Activated naive CD4-positive, alpha-beta T cell treated with anti-CD3 and anti-CD28 coated beads, Interleukin-2, amount 50 U/mL, for 72 hours (primary cell): Measurements from ENCODE around the gene TMEM11. TPM values are rescaled to one million over a fixed set of nuclear protein-coding genes. Genes with fewer than 3 reads are reported as not detected.
A peak's percentile ranks its signal among the peaks of the same experiment; 100 is the strongest.

Experiments
- ATAC-seq, 2 donors: fragments of 150-1000 bp; cut with Tn5 transposase; 2 replicates each; pipeline ENCODE4 v1.10.0; 2021; ENCODE audit warnings: mild to moderate bottlenecking in 2 of 2, moderate library complexity in 2 of 2
- DNase-seq, 2 donors: peaks; one replicate each; pipeline ENCODE4 v3.0.0; 2021 to 2022; ENCODE audit warnings: low spot score in 2 of 2
- H3K27ac Mint-ChIP-seq, 2 donors: one replicate each; pipeline ENCODE4 v1.8.0; 2022; ENCODE audit warnings: mild to moderate bottlenecking in 2 of 2, mixed read lengths in 2 of 2
- H3K36me3 Mint-ChIP-seq, 2 donors: one replicate each; pipeline ENCODE4 v1.8.0; 2022; ENCODE audit warnings: mixed read lengths in 2 of 2
- H3K9me3 Mint-ChIP-seq, 2 donors: one replicate each; pipeline ENCODE4 v1.8.0; 2022; ENCODE audit warnings: mixed read lengths in 2 of 2
- total RNA-seq, 2 donors: library from RNA; stranded (reverse); gene quantifications; one replicate each; pipeline ENCODE4 v1.2.3, GENCODE V29; 2022

TMEM11 gene
- total RNA-seq, 2 donors from 2014 or later: 21.9 to 23.6 TPM

GRCh38 chr17:21177401-21177800 is 36.6 kb downstream of the TMEM11 start:
- Mint-ChIP-seq H3K36me3 (no peaks in the 10 kb centered on the region), H3K27ac (peak overlapping the region in 1 of 2 donors; percentile 4), H3K9me3 (no peaks in the 10 kb centered on the region)
- DNase-seq (peak in 1 of 2 donors; percentile 35), ATAC-seq (no peak)

- no peak overlapping the region for H3K27ac Mint-ChIP-seq
- no peaks in the 10 kb centered on the region for H3K36me3 Mint-ChIP-seq
- no peak for ATAC-seq
- DNase-seq: peak in 1 of 2 donors; percentile 11
- no peaks in the 10 kb centered on the region for H3K9me3 Mint-ChIP-seq
These were observed 37.1 kb downstream of the TMEM11 start for GRCh38 chr17:21176773-21177395.

GRCh38 chr17:21174713-21175112 is 39.2 kb downstream of the TMEM11 start:
- peak overlapping the region in 1 of 2 donors; percentile 31 for H3K27ac Mint-ChIP-seq
- DNase-seq (peak in 1 of 2 donors; percentile 14), ATAC-seq (no peak)
- H3K36me3 Mint-ChIP-seq: no peaks in the 10 kb centered on the region
- H3K9me3 Mint-ChIP-seq: no peaks in the 10 kb centered on the region

- ATAC-seq: no peak
- no peak for DNase-seq
These were observed 39.8 kb downstream of the TMEM11 start for GRCh38 chr17:21174186-21174585.

GRCh38 chr17:21173543-21173942 is 40.4 kb downstream of the TMEM11 start:
- DNase-seq (no peak), ATAC-seq (no peak)
- H3K27ac Mint-ChIP-seq: no peak overlapping the region
- H3K36me3 Mint-ChIP-seq: no peaks in the 10 kb centered on the region
- no peaks in the 10 kb centered on the region for H3K9me3 Mint-ChIP-seq

More at GRCh38 chr17:21174186-21174585, 39.8 kb downstream of the TMEM11 start:
- no peaks in the 10 kb centered on the region for H3K9me3 Mint-ChIP-seq
- no peaks in the 10 kb centered on the region for H3K36me3 Mint-ChIP-seq
- peak overlapping the region in 1 of 2 donors; percentile 31 for H3K27ac Mint-ChIP-seq

- ATAC-seq (no peak), DNase-seq (no peak)
- no peaks in the 10 kb centered on the region for H3K9me3 Mint-ChIP-seq
- H3K27ac Mint-ChIP-seq: no peak overlapping the region
- H3K36me3 Mint-ChIP-seq: no peaks in the 10 kb centered on the region
These were observed 41.1 kb downstream of the TMEM11 start for GRCh38 chr17:21172846-21173245.

- ATAC-seq (no peak), DNase-seq (no peak)
- H3K36me3 Mint-ChIP-seq: no peaks in the 10 kb centered on the region
- no peaks in the 10 kb centered on the region for H3K9me3 Mint-ChIP-seq
- H3K27ac Mint-ChIP-seq: peak overlapping the region in 1 of 2 donors; percentile 64
These were observed 41.9 kb downstream of the TMEM11 start for GRCh38 chr17:21171970-21172510.

- peak; percentile 64 to 87 for ATAC-seq
- no peak for DNase-seq
- peak overlapping the region; percentile 20 to 64 for H3K27ac Mint-ChIP-seq
- no peaks in the 10 kb centered on the region for H3K9me3 Mint-ChIP-seq
- H3K36me3 Mint-ChIP-seq: no peaks in the 10 kb centered on the region
These were observed 42.5 kb downstream of the TMEM11 start for GRCh38 chr17:21171309-21171922.

- no peaks in the 10 kb centered on the region for H3K9me3 Mint-ChIP-seq
- no peaks in the 10 kb centered on the region for H3K36me3 Mint-ChIP-seq
- peak overlapping the region; percentile 20 to 64 for H3K27ac Mint-ChIP-seq
- no peak for ATAC-seq
- DNase-seq: no peak
These were observed 43.2 kb downstream of the TMEM11 start for GRCh38 chr17:21170809-21171208.

GRCh38 chr17:21169496-21169895 is 44.5 kb downstream of the TMEM11 start:
- no peak for DNase-seq
- H3K9me3 Mint-ChIP-seq: no peaks in the 10 kb centered on the region
- ATAC-seq: no peak
- no peaks in the 10 kb centered on the region for H3K36me3 Mint-ChIP-seq
- no peak overlapping the region for H3K27ac Mint-ChIP-seq

GRCh38 chr17:21168555-21168865 is 45.5 kb downstream of the TMEM11 start:
- ATAC-seq (no peak), DNase-seq (no peak)
- Mint-ChIP-seq H3K9me3 (no peaks in the 10 kb centered on the region), H3K36me3 (no peaks in the 10 kb centered on the region), H3K27ac (no peak overlapping the region)

- DNase-seq (no peak), ATAC-seq (no peak)
- Mint-ChIP-seq H3K9me3 (no peaks in the 10 kb centered on the region), H3K27ac (no peak overlapping the region), H3K36me3 (no peaks in the 10 kb centered on the region)
These were observed 46.7 kb downstream of the TMEM11 start for GRCh38 chr17:21167303-21167702.

- H3K9me3 Mint-ChIP-seq: no peaks in the 10 kb centered on the region
- H3K27ac Mint-ChIP-seq: no peak overlapping the region
- H3K36me3 Mint-ChIP-seq: no peaks in the 10 kb centered on the region
- no peak for ATAC-seq
- DNase-seq: no peak
These were observed 47.3 kb downstream of the TMEM11 start for GRCh38 chr17:21166595-21167210.

- Mint-ChIP-seq H3K27ac (no peak overlapping the region), H3K9me3 (no peaks in the 10 kb centered on the region), H3K36me3 (no peaks in the 10 kb centered on the region)
- no peak for ATAC-seq
- no peak for DNase-seq
These were observed 47.9 kb downstream of the TMEM11 start for GRCh38 chr17:21165922-21166594.

GRCh38 chr17:21164620-21165019 is 49.3 kb downstream of the TMEM11 start:
- Mint-ChIP-seq H3K9me3 (no peaks in the 10 kb centered on the region), H3K27ac (no peak overlapping the region), H3K36me3 (no peaks in the 10 kb centered on the region)
- no peak for ATAC-seq
- DNase-seq: no peak

GRCh38 chr17:21164216-21164615 is 49.7 kb downstream of the TMEM11 start:
- no peak overlapping the region for H3K27ac Mint-ChIP-seq
- no peak for DNase-seq
- H3K36me3 Mint-ChIP-seq: no peaks in the 10 kb centered on the region
- H3K9me3 Mint-ChIP-seq: no peaks in the 10 kb centered on the region
- ATAC-seq: no peak

- ATAC-seq (no peak), DNase-seq (no peak)
- H3K36me3 Mint-ChIP-seq: peaks cover 0 to 7% of the 10 kb centered on the region in 2 donors
- peaks cover 0 to 6% of the 10 kb centered on the region in 2 donors for H3K9me3 Mint-ChIP-seq
- no peak overlapping the region for H3K27ac Mint-ChIP-seq
These were observed 50.9 kb downstream of the TMEM11 start for GRCh38 chr17:21163101-21163500.
